T-helper 22 cell (primary cell): ENCODE results near the gene PIPOX.

Experiments
- DNase-seq: peaks from one replicate; pipeline ENCODE4 v3.0.0-alpha.2; 2020; ENCODE audit warnings: low read depth

Gene PIPOX

GRCh38 chr17:29099527-29099926 lies 56.6 kb downstream of the PIPOX start:
- DNase-seq = no peak

- no peak for DNase-seq
Observed at GRCh38 chr17:29100296-29100695, 57.4 kb downstream of the PIPOX start.

- DNase-seq = no peak
Observed at GRCh38 chr17:29102046-29102445, 59.1 kb downstream of the PIPOX start.

- no peak for DNase-seq
Observed at GRCh38 chr17:29102741-29103181, 59.8 kb downstream of the PIPOX start.

GRCh38 chr17:29103341-29103740 lies 60.4 kb downstream of the PIPOX start:
- no peak for DNase-seq
